ENCODE data around the gene TRIM7. TPM values are rescaled to one million over a fixed set of nuclear protein-coding genes. Genes with fewer than 3 reads are reported as not detected.

Gene TRIM7
- total and polyA plus RNA-seq, 9 of the 15 experiments (the other 6 are each of a cell fraction or from before 2014, with no cell fraction given) = 2.6 to 14.9 (median 8.9) TPM

GRCh38 chr5:181221792-181222629, 17.0 kb upstream of the TRIM7 start (continued):
- TF ChIP-seq VEZF1 (CRISPR knock-in tag; IDR thresholded peaks at IDR 0.05) (peak; percentile 13; the same call in 1 of the 2 replicates), MYC (IDR thresholded peaks at IDR 0.05; ENCODE audit: low read depth, low read length) (peak; percentile 73; the same call in 1 of the 2 replicates), MYC (CRISPR knock-in tag; IDR thresholded peaks at IDR 0.05; ENCODE audit: borderline replicate concordance, low read depth) (no peak), NR2C2 (CRISPR knock-in tag; IDR thresholded peaks at IDR 0.05) (peak; percentile 56; the same call in 1 of the 2 replicates), NR2C2 (tag; IDR thresholded peaks at IDR 0.05) (no peak; the same call in 1 of the 2 replicates), MCM7 (IDR thresholded peaks at IDR 0.05) (0 out of 4 replicates have a peak, but pooled peaks of 1 of the 2 experiments have one; percentile 65), TFAP4 (CRISPR knock-in tag; IDR thresholded peaks at IDR 0.05; ENCODE audit: borderline replicate concordance) (peak; percentile 79), KDM5B (IDR thresholded peaks at IDR 0.05; ENCODE audit: insufficient replicate concordance, low read depth, low read length) (peak; percentile 81), SFPQ (IDR thresholded peaks at IDR 0.05; ENCODE audit: low read depth, low read length) (no peak), CEBPZ (IDR thresholded peaks at IDR 0.05; ENCODE audit: borderline replicate concordance, low read depth, low read length) (no peak; the same call in 1 of the 2 replicates), ZNF589 (CRISPR knock-in tag; IDR thresholded peaks at IDR 0.05; ENCODE audit: low read depth) (no peak), E2F8 (IDR thresholded peaks at IDR 0.05; ENCODE audit: low read depth, partially characterized antibody) (peak; percentile 21), STAT5A (IDR thresholded peaks at IDR 0.05; ENCODE audit: borderline replicate concordance, low read length) (peak; percentile 32; the same call in 1 of the 2 replicates)
